ENCODE data around the gene MAP3K2.

Gene MAP3K2

GRCh38 chr2:127415593-127416505 is 28.1 kb upstream of the MAP3K2 start:
- POLR2A ChIA-PET = interaction anchor here (1.0 to 1.1 kb wide), 3 partner anchors 85 to 122 kb away, joined by 3 to 5 read pairs (median 3); partner anchors contain the start of genes ERCC3 and IWS1
- Histone ChIP-seq H3K36me3 (ENCODE audit: control insufficient read depth in 2 of 2, insufficient read depth in 1 of 2, low read length in 2 of 2) (no peaks in the 10 kb centered on the region), H3K27ac (ENCODE audit: extremely low read depth, low read depth, low read length) (peak overlapping the region; percentile 13; the same call in 1 of the 2 replicates), H3K4me3 (ENCODE audit: low read depth, low read length) (peak overlapping the region; percentile 28), H3K4me1 (ENCODE audit: control insufficient read depth, insufficient read depth, low read length) (peaks cover 5% of the 10 kb centered on the region), H3K9me3 (ENCODE audit: control insufficient read depth, insufficient read depth, low read depth, low read length) (no peaks in the 10 kb centered on the region)
- CTCF ChIA-PET = interaction anchor here (0.5 to 2.2 kb wide), 29 partner anchors 9 to 244 kb away, joined by 3 to 19 read pairs (median 3); no protein-coding TSS in a partner anchor
- TF ChIP-seq ZNF112 (tag by site-specific recombination; IDR thresholded peaks at IDR 0.05) (no peak), PRDM10 (tag by site-specific recombination; IDR thresholded peaks at IDR 0.05) (peak; percentile 46), KLF7 (tag by site-specific recombination; IDR thresholded peaks at IDR 0.05; ENCODE audit: borderline replicate concordance) (no peak), ZNF629 (tag by site-specific recombination; IDR thresholded peaks at IDR 0.05) (peak; percentile 63), WT1 (tag by site-specific recombination; IDR thresholded peaks at IDR 0.05) (no peak), ZNF155 (tag by site-specific recombination; IDR thresholded peaks at IDR 0.05) (no peak), SP7 (tag by site-specific recombination; IDR thresholded peaks at IDR 0.05) (peak; percentile 27; the same call in 1 of the 2 replicates), ZNF76 (tag by site-specific recombination; IDR thresholded peaks at IDR 0.05; ENCODE audit: borderline replicate concordance, low read depth) (no peak), ZNF747 (tag by site-specific recombination; IDR thresholded peaks at IDR 0.05) (no peak), ZNF776 (tag by site-specific recombination; IDR thresholded peaks at IDR 0.05; ENCODE audit: borderline replicate concordance) (no peak), ZBTB26 (tag by site-specific recombination; optimal IDR thresholded peaks at IDR 0.05) (peak; percentile 44), GLI4 (tag by site-specific recombination; IDR thresholded peaks at IDR 0.05) (no peak), ZNF292 (tag by site-specific recombination; IDR thresholded peaks at IDR 0.05; ENCODE audit: borderline replicate concordance, low read depth) (no peak), ZNF600 (tag by site-specific recombination; IDR thresholded peaks at IDR 0.05) (0 out of 2 replicates have a peak, but pooled peaks have one; percentile 39), CTCF (tag by site-specific recombination; IDR thresholded peaks at IDR 0.05) (peak; percentile 90), GLIS2 (tag by site-specific recombination; IDR thresholded peaks at IDR 0.05) (peak; percentile 9; the same call in 1 of the 2 replicates), ZBTB48 (tag by site-specific recombination; IDR thresholded peaks at IDR 0.05) (peak; percentile 60; the same call in 1 of the 2 replicates), ZNF10 (tag by site-specific recombination; IDR thresholded peaks at IDR 0.05) (peak; percentile 16; the same call in 1 of the 2 replicates), ZNF184 (tag by site-specific recombination; IDR thresholded peaks at IDR 0.05) (no peak), HOXC10 (CRISPR knock-in tag; IDR thresholded peaks at IDR 0.05) (no peak), ZIC2 (tag by site-specific recombination; IDR thresholded peaks at IDR 0.05) (no peak), ZNF777 (tag by site-specific recombination; IDR thresholded peaks at IDR 0.05; ENCODE audit: borderline replicate concordance) (no peak), ZNF561 (tag by site-specific recombination; IDR thresholded peaks at IDR 0.05; ENCODE audit: borderline replicate concordance) (no peak), ZEB2 (tag by site-specific recombination; IDR thresholded peaks at IDR 0.05) (peak; percentile 34; the same call in 1 of the 2 replicates), ZNF146 (tag by site-specific recombination; IDR thresholded peaks at IDR 0.05) (no peak), TRIM28 (IDR thresholded peaks at IDR 0.05; ENCODE audit: borderline replicate concordance, low read length) (0 out of 2 replicates have a peak, but pooled peaks have one; percentile 39), ZXDB (tag by site-specific recombination; IDR thresholded peaks at IDR 0.05) (peak; percentile 82), ZNF394 (tag by site-specific recombination; IDR thresholded peaks at IDR 0.05; ENCODE audit: borderline replicate concordance) (no peak), ZNF473 (tag by site-specific recombination; IDR thresholded peaks at IDR 0.05) (no peak), ZNF549 (tag by site-specific recombination; IDR thresholded peaks at IDR 0.05) (no peak), SCRT2 (tag by site-specific recombination; IDR thresholded peaks at IDR 0.05) (peak; percentile 92), ZNF335 (tag by site-specific recombination; conservative IDR thresholded peaks at IDR 0.05) (peak; percentile 69), MEIS1 (CRISPR knock-in tag; IDR thresholded peaks at IDR 0.05; ENCODE audit: borderline replicate concordance) (no peak)
